SKM-1 treated with dmso at 0.1 percent for 144 hours (cell line): Measurements from ENCODE around the gene ADM.

Experiments used
- DNase-seq: peaks from one replicate; lab custom pipeline; 2025; ENCODE audit not compliant: unreplicated experiment; lab: John Stamatoyannopoulos, UW

ADM gene

DNA sequence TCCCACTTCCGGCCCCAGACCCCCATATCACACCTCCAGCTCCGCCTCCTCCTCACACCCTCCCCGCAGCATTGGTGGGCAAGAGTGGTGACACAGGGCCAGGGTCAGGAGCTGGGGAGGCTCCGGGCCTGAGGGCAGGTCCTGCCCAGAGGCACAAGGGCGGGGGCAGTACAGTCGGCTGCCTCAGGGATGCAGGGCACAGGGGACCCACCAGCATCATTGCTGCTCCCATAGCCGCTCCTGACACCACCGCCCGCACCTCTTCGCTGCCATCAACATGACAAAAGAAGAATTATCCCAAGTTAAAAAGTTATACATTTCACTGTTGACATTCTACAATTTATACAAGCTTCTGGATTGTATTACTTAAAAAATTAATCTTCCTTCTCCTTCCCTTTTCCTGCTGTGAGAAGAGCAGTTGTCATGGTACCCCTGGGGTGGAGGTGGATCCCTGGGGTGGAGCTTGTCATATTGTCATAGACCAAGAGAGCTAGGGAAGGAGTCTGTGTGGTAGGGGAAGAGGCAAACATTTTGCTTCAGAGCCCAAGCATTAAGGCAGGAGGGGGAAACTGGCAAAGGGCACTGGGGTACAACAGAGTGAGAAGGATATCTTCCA lies 15.0 kb upstream of the ADM start:
- no peak for DNase-seq

DNA sequence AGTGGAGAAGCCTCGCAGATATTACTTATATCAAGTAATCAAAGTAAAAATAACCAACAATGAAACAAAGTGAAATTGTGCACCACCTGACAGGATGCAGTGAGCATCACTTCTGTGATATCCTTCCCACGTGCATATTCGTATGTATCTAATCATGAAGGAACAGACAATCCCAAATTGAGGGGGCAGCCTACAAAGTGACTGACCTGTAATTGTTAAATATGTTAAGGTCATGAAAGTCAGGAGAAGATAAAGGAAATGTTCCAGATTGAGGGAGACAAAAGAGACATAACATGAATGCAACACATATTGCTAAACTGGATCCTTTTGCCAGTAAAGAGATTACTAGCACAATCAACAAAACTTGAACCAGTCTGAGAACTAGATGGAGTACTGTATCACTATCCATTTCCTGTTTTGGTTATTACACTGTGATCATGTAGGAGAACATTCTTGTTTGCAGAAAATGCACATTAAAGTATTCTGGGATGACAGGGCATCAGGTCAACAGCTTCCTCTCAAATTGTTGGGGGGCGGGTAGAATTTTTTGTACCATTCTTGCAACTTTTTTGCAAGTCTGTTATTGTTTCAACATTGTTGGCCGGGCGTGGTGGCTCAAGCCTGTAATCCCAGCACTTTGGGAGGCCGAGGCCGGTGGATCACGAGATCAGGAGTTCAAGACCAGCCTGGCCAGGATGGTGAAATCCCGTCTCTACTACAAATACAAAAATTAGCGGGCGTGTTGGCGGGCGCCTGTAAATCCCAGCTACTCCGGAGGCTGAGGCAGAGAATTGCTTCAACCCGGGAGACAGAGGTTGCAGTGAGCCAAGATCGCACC lies 12.9 kb upstream of the ADM start:
- no peak for DNase-seq

DNA sequence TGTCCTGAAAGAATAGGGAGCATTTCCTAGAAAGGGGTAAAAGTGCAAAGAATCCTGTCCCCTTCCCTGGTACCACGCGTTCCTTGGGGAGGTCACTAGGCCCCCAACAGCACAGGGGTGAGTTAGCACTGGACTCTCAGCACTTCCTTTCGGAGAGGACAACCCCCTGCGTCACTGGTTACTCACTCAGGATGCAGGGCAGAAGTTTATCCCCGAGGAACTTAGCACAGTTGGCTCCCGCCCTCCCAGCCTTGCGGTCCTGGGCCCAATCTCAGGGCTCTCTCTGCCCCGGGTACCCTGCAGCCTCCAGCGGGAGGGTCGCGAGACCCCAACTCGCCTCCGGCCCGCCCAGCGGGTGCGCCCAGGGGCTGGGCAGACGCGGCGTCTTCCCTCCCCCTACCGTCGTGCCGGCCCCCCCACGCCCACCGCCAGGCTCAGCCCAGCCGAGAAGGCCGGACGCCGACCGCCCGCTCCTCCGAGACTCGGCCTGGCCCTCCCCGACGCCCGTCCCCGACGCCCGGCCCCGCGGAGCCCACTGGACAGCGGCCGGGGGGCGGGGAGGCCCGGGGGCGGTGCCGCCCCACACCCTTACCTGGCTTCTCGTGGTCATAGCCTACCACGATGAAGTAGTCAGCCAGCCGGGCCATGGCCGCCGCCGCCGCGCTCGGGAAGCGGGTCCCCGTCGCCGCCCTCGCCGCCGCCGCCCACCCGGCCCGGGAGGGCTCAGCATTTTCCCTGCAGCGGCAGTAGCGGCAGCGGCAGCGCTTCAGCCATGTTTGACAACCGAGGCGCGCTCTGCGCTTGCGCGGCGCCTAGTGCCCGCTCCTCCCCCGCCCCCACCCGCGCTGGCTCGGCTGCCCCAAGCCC lies 11.2 kb upstream of the ADM start, which contains the start of gene SBF2:
SBF2 (minus strand) TSS at position 797 of the 867 bp plus-strand sequence; CDS start at position 647, 150 bp downstream.
- peak; percentile 32 for DNase-seq

DNA sequence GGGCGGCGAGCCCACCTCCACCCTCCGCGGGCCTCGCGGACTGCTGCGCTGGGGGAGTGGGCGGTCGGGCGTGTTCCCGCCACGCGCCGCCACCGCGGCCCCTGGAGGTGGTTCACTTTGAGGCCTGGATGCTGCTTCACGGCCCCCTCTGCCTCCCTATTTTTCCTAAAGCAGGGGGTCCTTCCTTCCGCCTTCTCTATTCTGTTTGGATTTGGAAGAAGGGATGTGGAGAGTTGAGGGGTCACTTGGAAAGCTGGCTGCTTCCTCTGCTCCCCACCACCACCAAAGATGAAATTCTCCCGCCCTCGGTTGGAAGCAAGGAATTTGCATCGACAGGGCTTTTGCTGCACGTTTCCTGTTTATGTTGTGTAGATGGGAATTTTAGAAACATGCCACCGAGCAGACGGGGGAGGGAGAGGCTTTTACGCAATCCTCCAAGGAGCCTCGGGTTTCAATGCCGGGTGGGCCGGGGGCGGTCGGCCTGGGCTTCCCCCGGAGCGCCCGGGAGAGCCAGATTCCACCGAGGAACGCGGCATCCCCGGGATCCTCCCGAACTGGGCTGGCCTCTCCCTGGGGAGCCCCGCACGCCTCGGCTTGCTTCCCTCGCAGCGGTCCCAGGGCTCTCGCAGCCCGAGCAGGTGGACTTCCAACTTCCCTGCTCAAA lies 10.5 kb upstream of the ADM start:
- DNase-seq: no peak

DNA sequence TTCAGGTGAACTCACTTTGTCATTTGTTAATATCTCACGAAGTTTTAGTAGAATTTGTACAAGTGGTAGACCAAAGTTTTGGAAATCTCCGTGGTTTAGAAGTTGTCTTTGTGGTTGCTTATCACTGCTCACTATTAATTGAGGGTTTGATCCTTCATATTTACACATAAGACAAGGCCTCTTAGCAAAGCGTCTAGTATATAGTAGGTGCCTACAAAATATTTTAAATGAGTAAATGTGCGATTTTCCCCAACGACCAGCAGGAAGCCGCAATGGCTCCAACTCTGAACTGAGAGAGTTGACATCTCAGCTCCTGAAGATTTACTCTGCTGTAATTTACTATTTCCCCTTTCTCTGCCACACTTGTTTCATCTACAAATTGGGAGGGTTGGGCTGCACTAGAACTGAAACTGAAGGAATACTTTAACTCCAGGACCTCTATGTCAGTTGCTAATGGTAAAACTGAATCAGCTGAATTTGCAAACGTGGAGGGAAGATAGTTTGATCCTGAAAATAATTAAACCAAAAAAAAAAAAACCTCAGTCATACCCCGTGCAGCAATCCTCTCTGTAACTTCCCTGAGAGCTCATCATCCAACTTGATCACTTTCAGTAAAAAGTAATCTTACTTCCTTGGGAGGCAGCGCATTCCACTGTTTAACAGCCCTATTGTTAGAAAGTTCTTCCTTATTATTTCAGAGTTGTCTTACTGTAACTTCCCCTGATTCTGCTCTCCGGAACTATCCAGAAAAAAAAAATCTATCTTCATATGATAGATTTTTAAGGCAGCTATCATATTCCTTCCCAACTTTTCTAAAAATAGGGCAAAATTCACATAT lies 9.6 kb upstream of the ADM start:
- no peak for DNase-seq

DNA sequence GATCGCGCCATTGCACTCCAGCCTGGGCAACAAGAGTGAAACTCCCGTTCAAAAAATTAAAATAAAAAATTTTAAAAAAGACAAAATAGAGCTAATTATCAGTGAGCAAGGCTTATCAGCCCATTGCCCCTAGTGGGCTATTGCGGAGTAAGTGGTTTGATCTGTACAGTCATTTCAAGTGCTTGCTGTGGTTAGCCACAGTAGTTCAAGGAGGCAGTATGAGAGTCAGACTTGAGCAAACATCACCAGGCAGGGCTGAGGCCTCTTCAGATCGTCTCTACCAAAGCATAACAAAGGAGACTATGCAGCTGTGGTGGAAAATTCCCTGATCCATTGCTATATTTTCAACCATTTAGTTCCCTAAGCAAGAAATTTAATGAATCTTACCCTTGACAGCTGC lies 6.5 kb upstream of the ADM start:
- peak; percentile 25 for DNase-seq

DNA sequence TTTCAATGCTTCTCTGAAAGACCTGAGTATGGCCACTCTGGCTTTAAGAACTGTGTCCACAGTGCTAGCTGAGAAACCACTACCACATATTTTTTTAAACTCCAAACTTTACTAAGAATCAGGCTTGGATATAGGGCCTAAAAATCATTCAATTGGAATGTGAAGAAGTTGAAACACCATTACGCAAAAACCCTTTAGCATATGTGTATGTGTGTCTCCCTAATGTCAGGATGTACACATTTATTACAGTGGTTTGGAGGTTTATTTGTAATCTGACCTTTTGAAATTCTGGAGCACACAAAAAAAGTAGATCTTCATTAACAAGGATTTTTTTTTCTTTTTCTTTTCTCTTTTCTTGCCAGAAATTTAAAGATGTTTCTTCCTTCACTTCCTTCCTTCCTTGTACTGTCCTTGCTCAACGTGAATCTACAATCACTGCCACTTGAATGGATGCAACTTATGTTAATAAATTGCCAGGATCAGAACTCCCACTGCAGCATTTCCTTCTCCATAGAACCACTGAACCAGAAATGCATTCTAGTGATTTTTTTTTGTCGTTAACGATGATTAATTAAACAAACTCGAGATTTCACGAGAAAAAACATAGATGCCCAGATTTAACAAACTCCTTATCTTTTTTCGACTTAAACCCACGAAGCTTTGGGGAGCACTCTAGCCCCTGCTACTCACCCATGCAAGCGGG lies 3.1 kb upstream of the ADM start:
- DNase-seq: no peak

DNA sequence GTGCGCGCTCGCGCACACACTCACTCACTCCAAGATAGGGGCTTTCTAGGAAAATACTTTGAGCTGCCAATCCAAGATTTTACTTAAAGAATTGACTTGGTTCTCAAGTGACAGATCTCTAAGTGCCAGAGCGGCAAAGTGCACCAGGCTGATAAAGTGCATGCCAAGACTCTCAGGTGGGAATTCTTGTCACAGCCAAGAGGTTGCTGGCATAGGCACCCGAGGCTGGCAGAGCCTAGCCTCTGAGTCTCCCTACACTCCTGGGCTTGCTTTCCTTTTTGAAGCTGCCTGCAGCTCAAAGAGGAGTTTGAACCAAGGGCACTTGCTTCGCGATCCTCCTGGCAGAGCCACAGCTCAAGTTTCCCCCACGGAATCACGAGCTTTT lies 2.5 kb upstream of the ADM start:
- DNase-seq: no peak

DNA sequence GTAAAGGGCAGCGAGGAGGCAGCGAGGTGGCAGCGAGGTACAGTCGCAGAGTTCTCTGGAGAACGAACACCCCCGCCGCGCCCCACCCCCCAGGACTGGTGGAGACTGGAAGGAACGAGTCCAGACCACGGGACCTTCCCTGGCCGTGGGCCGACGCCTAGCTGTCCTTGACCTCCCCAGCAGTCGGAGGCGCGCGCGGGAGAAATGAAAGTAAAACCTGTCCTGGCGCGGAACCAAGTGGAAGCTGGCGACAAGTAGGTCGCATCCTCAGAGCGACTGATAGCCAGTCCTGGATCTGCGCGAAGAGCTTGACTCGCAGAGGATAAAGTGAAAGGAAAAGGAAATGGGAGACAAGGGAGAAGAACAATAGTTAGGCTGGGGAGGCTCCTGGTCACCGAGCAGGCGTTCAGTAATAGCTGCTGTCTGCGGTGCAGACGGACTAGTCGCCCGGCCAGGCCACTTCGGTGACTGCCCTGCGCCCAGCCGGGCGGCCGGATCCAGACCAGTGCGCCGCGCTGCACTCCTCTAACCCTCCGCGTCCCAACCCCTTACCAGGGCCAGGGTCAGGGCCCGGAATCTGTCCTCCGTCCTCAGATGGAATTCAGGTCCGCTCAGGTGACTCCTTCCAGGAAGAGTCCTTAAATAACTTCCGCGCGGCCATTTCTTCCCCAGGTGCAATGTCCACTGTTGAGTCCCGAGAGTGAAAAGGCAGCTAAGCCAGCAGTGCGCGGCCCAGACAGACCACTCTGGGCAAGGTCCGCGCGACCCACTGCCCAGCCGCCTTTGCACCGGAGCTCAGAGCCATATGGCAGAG lies 1.9 kb upstream of the ADM start:
- DNase-seq: no peak

DNA sequence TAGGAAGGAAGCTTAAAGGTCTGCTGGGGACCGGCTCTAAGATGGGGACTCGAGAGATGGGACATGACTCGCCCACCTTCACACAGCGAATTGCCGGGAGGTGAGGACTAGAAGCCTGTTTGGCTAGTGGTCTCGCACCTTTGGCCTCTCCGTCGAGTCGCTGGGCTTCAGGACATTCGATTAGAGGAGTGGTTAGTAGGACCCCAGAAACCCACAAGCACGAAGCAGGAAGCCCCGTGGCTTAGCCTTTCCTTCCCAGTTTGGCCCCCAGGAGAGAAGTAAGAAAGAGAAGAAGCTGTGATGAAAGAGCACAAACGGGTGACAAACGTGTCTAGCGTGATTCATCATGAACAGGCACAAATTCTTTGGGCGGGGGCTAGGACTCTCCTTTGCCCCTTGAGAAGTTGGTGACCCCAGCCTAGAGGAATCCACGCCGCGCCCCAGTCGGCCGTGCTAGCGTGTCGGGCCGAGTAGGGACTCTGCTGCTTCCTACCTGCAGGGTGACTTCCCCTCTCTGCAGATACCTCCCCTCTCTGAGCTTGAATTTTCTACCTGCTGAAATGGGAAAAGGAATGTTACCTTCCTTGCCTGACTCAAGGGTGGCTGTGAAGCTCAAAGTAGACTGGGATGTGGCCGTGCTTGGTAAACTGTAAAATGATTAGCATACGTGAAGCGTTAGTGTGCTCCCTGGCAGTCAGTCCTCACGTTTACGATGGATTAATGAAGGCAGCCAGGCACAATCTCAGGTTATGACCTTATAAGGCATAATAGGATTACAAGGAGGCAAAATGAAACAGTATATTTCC lies 1.1 kb upstream of the ADM start:
- peak; percentile 21 for DNase-seq

DNA sequence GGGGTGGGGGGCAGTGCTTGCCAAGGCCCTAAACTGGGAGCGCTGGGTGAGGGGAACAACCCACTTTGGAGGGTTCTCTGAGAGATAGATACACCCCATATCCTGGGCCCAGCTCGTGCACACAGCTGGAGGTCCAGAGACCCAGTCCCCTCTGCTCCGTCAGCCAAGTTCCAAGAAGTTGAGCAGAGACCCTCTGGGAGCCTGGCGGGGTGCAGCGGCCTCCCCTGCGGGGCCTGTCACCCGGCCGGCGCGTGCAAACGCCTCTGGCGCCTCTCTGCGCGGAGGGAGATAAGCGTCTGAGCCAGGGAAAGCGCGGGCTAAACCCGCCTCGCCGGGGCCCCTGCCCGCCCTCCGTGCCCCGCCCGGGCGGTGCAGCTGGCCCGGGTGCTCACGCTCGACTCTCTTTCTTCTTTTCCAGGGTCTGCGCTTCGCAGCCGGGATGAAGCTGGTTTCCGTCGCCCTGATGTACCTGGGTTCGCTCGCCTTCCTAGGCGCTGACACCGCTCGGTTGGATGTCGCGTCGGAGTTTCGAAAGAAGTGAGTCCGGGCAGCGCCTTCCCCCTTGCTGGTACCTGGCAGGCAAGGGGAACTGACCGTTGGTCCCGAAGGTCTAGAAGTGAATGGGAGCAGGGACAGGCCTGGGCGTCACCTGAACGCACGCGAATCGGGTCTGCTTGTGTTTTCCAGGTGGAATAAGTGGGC lies 540 bp downstream of the ADM start:
- DNase-seq: no peak

DNA sequence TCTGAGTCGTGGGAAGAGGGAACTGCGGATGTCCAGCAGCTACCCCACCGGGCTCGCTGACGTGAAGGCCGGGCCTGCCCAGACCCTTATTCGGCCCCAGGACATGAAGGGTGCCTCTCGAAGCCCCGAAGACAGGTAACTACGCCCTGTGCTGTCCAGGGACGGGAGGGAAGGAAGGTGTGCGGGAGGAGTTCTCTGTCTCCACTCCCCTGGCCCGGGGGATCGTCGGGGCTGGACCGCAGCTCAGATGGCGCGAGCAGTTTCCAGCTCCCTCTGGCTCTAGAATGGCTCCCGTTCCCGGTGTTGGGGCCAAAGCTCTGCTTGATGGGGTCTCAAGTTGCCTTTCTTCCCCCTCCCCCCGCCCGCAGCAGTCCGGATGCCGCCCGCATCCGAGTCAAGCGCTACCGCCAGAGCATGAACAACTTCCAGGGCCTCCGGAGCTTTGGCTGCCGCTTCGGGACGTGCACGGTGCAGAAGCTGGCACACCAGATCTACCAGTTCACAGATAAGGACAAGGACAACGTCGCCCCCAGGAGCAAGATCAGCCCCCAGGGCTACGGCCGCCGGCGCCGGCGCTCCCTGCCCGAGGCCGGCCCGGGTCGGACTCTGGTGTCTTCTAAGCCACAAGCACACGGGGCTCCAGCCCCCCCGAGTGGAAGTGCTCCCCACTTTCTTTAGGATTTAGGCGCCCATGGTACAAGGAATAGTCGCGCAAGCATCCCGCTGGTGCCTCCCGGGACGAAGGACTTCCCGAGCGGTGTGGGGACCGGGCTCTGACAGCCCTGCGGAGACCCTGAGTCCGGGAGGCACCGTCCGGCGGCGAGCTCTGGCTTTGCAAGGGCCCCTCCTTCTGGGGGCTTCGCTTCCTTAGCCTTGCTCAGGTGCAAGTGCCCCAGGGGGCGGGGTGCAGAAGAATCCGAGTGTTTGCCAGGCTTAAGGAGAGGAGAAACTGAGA lies 1.4 kb downstream of the ADM start:
- DNase-seq: no peak

DNA sequence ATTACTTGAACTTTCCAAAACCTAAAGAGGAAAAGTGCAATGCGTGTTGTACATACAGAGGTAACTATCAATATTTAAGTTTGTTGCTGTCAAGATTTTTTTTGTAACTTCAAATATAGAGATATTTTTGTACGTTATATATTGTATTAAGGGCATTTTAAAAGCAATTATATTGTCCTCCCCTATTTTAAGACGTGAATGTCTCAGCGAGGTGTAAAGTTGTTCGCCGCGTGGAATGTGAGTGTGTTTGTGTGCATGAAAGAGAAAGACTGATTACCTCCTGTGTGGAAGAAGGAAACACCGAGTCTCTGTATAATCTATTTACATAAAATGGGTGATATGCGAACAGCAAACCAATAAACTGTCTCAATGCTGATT lies 2.1 kb downstream of the ADM start:
- no peak for DNase-seq

DNA sequence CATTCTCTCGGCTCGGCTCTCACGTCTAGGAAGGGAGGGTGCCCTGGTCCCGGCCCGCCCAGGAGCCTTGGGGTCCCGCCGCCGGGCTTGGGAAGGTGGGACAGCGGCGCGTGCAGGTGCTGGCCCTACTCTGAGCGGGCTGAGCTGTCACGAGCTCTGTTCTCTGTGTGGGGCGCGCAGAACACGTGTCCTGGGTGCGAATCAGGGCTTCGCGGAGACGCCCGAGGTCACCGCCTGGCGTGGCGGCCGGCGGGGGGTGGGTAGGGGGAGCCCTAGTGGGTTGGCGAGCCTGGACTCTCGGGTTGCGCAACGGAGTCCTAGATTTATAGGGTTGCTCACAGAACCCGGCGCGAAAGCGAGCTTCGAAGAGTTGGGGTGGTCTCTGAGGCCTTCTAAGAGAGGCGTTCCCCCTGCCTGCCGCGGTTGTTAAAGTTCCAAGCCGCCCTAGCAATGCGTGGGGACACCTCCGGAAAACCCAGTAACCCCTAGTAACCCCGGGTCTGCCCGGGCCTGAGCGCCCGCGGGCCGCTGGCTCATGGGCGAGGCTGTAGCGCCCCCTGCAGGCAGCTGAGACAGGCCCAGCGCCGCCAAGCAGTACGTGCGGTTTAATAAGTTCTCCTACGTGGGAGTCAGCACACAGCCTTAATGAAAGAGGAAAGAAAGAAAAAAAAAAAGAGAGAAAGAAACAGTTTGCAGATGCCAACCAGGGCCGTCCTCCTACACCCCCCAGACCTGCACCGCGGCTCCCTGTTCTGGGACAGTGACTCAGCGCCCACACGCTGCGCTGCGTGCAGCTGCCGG lies 2.7 kb downstream of the ADM start:
- DNase-seq: peak; percentile 79

DNA sequence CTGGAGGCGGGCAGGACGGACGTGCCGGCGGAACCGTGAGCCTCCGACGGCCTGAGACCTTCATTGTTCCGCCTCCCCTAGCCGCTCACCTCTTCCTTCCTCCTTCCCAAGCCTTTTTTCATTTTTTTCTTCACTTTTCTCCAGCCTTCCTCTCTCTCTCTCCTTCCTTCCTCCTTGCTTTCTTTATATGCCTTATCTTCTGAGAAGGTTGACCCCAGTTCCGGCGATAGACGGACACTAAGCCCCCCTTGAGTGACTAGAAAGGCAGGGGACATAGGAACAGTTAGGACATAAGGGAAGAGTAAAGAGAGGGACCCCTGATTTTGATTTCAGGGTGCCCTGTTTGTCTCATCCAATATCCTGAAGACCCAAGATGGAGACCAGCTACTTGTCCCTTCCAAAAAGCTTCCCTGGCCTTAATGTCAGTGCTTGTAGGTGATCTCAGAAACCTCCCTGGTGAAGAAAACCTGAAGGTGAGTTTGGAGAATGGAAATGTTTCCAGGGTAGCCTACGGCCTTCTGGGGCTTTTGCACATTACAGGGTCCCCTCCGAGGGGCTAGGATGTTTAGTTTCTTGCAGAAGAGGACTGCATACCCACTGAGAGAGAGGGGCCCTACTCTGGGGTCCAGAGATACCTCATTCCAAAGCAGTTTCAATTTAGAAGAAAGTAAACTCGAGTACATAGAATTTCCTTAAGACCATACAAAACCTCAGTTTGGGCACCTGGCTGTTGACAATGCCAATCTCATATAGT lies 3.5 kb downstream of the ADM start:
- no peak for DNase-seq
